Measurements from ENCODE around the gene SEC16B.

DNA sequence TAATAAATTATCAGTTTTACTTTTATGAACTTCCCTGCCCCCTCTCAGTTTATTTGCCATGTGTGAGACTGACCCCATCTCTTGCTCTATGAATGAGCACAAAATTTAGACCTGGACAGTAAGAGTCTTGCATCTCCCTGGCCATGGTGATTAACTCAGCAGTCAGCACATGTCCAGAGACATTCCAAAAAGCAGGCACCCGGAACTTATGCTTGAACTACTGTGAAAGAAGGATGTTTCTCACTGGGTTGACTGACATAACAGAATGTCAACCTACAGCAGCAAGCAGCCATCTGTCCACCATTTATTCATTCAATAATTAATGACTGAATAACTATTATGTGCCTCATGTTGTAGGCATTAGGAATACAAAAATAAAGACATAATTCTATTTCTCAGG is 11.3 kb upstream of the SEC16B start:
- TF ChIP-seq POLR2A (IDR thresholded peaks at IDR 0.05; ENCODE audit: low read length), result no peak
- TF ChIP-seq GATA1 (IDR thresholded peaks at IDR 0.05; ENCODE audit: low read depth, low read length), result no peak

All from erythroblast (primary cell).